Fibroblast of lung (primary cell): Measurements from ENCODE around the gene SH2D2A. TPM values are rescaled to one million over a fixed set of nuclear protein-coding genes. Genes with fewer than 3 reads are reported as not detected.
"Not testable (repeated sequence)": the region's sequence is repeated elsewhere in the genome, so short reads cannot be mapped to it uniquely, and the experiment has no call there.

Source experiments
- DNase-seq, 2 donors: peaks; one replicate each; pipeline versions ENCODE4 v3.0.0 to v3.0.0-alpha.2; 2010; ENCODE audit warnings: low read depth in 2 of 2
- H2AFZ ChIP-seq: 2 replicates; pipeline ENCODE4 v1.5.1; 2012; ENCODE audit warnings: low read length, control low read depth, inconsistent platforms
- H3K27ac ChIP-seq: 2 replicates; pipeline ENCODE4 v1.5.1; 2011; ENCODE audit warnings: low read length, control low read depth; ENCODE audit not compliant: insufficient read depth
- H3K27me3 ChIP-seq: 2 replicates; pipeline ENCODE4 v1.5.1; 2011; ENCODE audit warnings: mild to moderate bottlenecking, low read length; ENCODE audit not compliant: control insufficient read depth, insufficient read depth
- H3K36me3 ChIP-seq: 2 replicates; pipeline ENCODE4 v1.5.1; 2011; ENCODE audit warnings: low read length; ENCODE audit not compliant: control insufficient read depth, insufficient read depth
- H3K4me1 ChIP-seq: 2 replicates; pipeline ENCODE4 v1.5.1; 2011; ENCODE audit warnings: low read length; ENCODE audit not compliant: control insufficient read depth, insufficient read depth; ENCODE audit errors: extremely low read depth
- H3K4me2 ChIP-seq: 2 replicates; pipeline ENCODE4 v1.5.1; 2011; ENCODE audit warnings: low read length, control low read depth; ENCODE audit not compliant: insufficient read depth; ENCODE audit errors: extremely low read depth
- H3K4me3 ChIP-seq, 4 experiments: fragments of 200-600 bp in 1 of 4; sonication (generic) in 1 of 4; replicated peaks in 1 of 4; 2 replicates each; pipeline ENCODE4 v1.5.1; 2011 to 2016; ENCODE audit warnings: low read length in 4 of 4, low read depth in 3 of 4, mild to moderate bottlenecking in 3 of 4, control low read depth in 2 of 4, inconsistent platforms in 1 of 4, mixed read lengths in 1 of 4; ENCODE audit not compliant: insufficient read depth in 1 of 4; ENCODE audit errors: control extremely low read depth in 1 of 4
- H3K79me2 ChIP-seq: 2 replicates; pipeline ENCODE4 v1.5.1; 2012; ENCODE audit warnings: mild to moderate bottlenecking, low read length, inconsistent platforms; ENCODE audit not compliant: control insufficient read depth, insufficient read depth
- H3K9ac ChIP-seq: 2 replicates; pipeline ENCODE4 v1.5.1; 2011; ENCODE audit warnings: mild to moderate bottlenecking, low read length, control low read depth; ENCODE audit not compliant: insufficient read depth
- H3K9me3 ChIP-seq: 2 replicates; pipeline ENCODE4 v1.5.1; 2012; ENCODE audit warnings: low read depth, low read length; ENCODE audit not compliant: control insufficient read depth, insufficient read depth
- H4K20me1 ChIP-seq: 2 replicates; pipeline ENCODE4 v1.5.1; 2011; ENCODE audit warnings: low read length; ENCODE audit not compliant: control insufficient read depth, insufficient read depth; ENCODE audit errors: extremely low read depth
- CTCF ChIP-seq, 2 donors: IDR thresholded peaks in 1 of 2; conservative IDR thresholded peaks in 1 of 2; 1 replicate in 1 of 2; 2 replicates in 1 of 2; pipeline ENCODE4 v1.5.1; 2011 to 2012; ENCODE audit warnings: low read length in 2 of 2, control low read depth in 1 of 2, inconsistent platforms in 1 of 2, low read depth in 1 of 2, mild to moderate bottlenecking in 1 of 2
- EZH2 ChIP-seq: IDR thresholded peaks from 2 replicates; pipeline ENCODE4 v1.5.1; 2012; ENCODE audit warnings: low read length, control low read depth, mild to moderate bottlenecking; ENCODE audit errors: missing control alignments
- polyA plus RNA-seq, 2 donors: library from polyadenylated mRNA; depleted of rRNA in 1 of 2; stranded (reverse) in 1 of 2; unstranded in 1 of 2; fragments of >200 nt; gene quantifications; 2 replicates each; pipeline ENCODE4 v1.2.1, GENCODE V29; 2011 to 2012; ENCODE audit warnings: missing spikeins in 1 of 2
- total RNA-seq: library from RNA; depleted of rRNA; stranded (reverse); fragments of >200 nt; gene quantifications from 2 replicates; pipeline ENCODE4 v1.2.1, GENCODE V29; 2014

Gene SH2D2A
- total and polyA plus RNA-seq, 2 donors (not counting 1 experiment from before 2014, with no cell fraction given), result not detected

GRCh38 chr1:156760796-156761104 lies 55.9 kb downstream of the SH2D2A start:
- DNase-seq, result no peak
- no peak for TF ChIP-seq CTCF (conservative IDR thresholded peaks at IDR 0.05 in 1 of 2, IDR thresholded peaks at IDR 0.05 in 1 of 2; ENCODE audit: low read depth in 1 of 2, low read length in 2 of 2)
- no peak for TF ChIP-seq EZH2
- Histone ChIP-seq H4K20me1 (no peaks in the 10 kb centered on the region), H3K4me1 (no peaks in the 10 kb centered on the region), H3K27me3 (no peaks in the 10 kb centered on the region), H3K4me2 (no peak overlapping the region), H3K9me3 (no peaks in the 10 kb centered on the region), H3K4me3 (no peak overlapping the region), H2AFZ (no peak overlapping the region), H3K79me2 (no peaks in the 10 kb centered on the region), H3K27ac (no peak overlapping the region), H3K36me3 (no peaks in the 10 kb centered on the region), H3K9ac (no peak overlapping the region)

GRCh38 chr1:156760092-156760795 lies 56.4 kb downstream of the SH2D2A start:
- H3K4me3 ChIP-seq, result no peak overlapping the region
- no peaks in the 10 kb centered on the region for H3K27me3 ChIP-seq
- H3K9me3 ChIP-seq, result no peaks in the 10 kb centered on the region
- no peak overlapping the region for H3K27ac ChIP-seq
- H2AFZ ChIP-seq, result no peak overlapping the region
- no peaks in the 10 kb centered on the region for H4K20me1 ChIP-seq
- H3K36me3 ChIP-seq, result no peaks in the 10 kb centered on the region
- no peak overlapping the region for H3K4me2 ChIP-seq
- H3K4me1 ChIP-seq, result no peaks in the 10 kb centered on the region
- H3K9ac ChIP-seq, result no peak overlapping the region
- DNase-seq, result no peak
- H3K79me2 ChIP-seq, result no peaks in the 10 kb centered on the region
- TF ChIP-seq EZH2 (no peak), CTCF (conservative IDR thresholded peaks at IDR 0.05 in 1 of 2, IDR thresholded peaks at IDR 0.05 in 1 of 2; ENCODE audit: low read depth in 1 of 2, low read length in 2 of 2) (no peak)

GRCh38 chr1:156757572-156758253 lies 58.9 kb downstream of the SH2D2A start:
- H3K9ac ChIP-seq, H3K4me3 ChIP-seq, H3K79me2 ChIP-seq, H3K4me2 ChIP-seq, H3K27ac ChIP-seq, H4K20me1 ChIP-seq, H3K4me1 ChIP-seq, H3K9me3 ChIP-seq, DNase-seq, H3K27me3 ChIP-seq, H3K36me3 ChIP-seq, H2AFZ ChIP-seq: not testable (repeated sequence)
